BLaER1 treated with 17β-estradiol and CSF1 and Interleukin-3, amounts not matched to agents 10 nM and 100 nM (cell line): ENCODE data around the gene CALML6.
A peak's percentile ranks its signal among the peaks of the same experiment; 100 is the strongest.

Source experiments
- H3K27ac ChIP-seq, 11 experiments: shearing (Covaris generic); formaldehyde crosslinking; 2 replicates each; pipeline ENCODE4 v1.8.1; 2022
- H3K27me3 ChIP-seq, 11 experiments: shearing (Covaris generic); formaldehyde crosslinking; 2 replicates each; pipeline ENCODE4 v1.8.1; 2022
- H3K36me3 ChIP-seq, 11 experiments: shearing (Covaris generic); formaldehyde crosslinking; 2 replicates each; pipeline ENCODE4 v1.8.1; 2022
- H3K4me1 ChIP-seq, 10 experiments: shearing (Covaris generic); formaldehyde crosslinking; 2 replicates each; pipeline ENCODE4 v1.8.1; 2022
- H3K4me2 ChIP-seq, 11 experiments: shearing (Covaris generic); formaldehyde crosslinking; 2 replicates each; pipeline ENCODE4 v1.8.1; 2022
- H3K4me3 ChIP-seq, 10 experiments: shearing (Covaris generic); formaldehyde crosslinking; 2 replicates each; pipeline ENCODE4 v1.8.1; 2022
- H3K9ac ChIP-seq, 11 experiments: shearing (Covaris generic); formaldehyde crosslinking; 2 replicates each; pipeline ENCODE4 v1.8.1; 2022
- H3K9me3 ChIP-seq, 11 experiments: shearing (Covaris generic); formaldehyde crosslinking; replicated peaks in 1 of 11; 2 replicates each; pipeline ENCODE4 v1.8.1; 2022
- H4K20me1 ChIP-seq, 11 experiments: shearing (Covaris generic); formaldehyde crosslinking; 2 replicates each; pipeline ENCODE4 v1.8.1; 2022
- Cebpa-rat ChIP-seq, 11 experiments: shearing (Covaris generic); IDR thresholded peaks; 2 replicates each; pipeline ENCODE4 v1.8.1; 2022

Gene CALML6

GRCh38 chr1:1956586-1957532, 41.8 kb downstream of the CALML6 start:
- no peak overlapping the region for H3K4me3 ChIP-seq
- peak overlapping the region in 5 of 11 experiments; percentile 24 to 35 (median 29); a peak in 6 of 22 replicates for H3K4me2 ChIP-seq
- no peaks in the 10 kb centered on the region; a peak in 1 of 22 replicates for H4K20me1 ChIP-seq
- H3K4me1 ChIP-seq: peaks cover 20 to 57% (median 40%) of the 10 kb centered on the region in 10 experiments
- no peaks in the 10 kb centered on the region for H3K36me3 ChIP-seq
- peaks cover 0 to 2% (median 1%) of the 10 kb centered on the region in 11 experiments; a peak in 13 of 22 replicates for H3K9me3 ChIP-seq
- TF ChIP-seq Cebpa-rat (IDR thresholded peaks at IDR 0.05): no peak
- no peak overlapping the region; a peak in 1 of 22 replicates for H3K9ac ChIP-seq
- H3K27ac ChIP-seq: no peak overlapping the region
- 0 out of 22 replicates have a peak, but pooled peaks cover 0 to 3% (median 0%) of the 10 kb centered on the region in 11 experiments for H3K27me3 ChIP-seq

GRCh38 chr1:1957533-1957961, 42.5 kb downstream of the CALML6 start:
- Histone ChIP-seq H3K9ac (no peak overlapping the region; a peak in 1 of 22 replicates), H3K4me1 (peaks cover 20 to 60% (median 44%) of the 10 kb centered on the region in 10 experiments), H3K27ac (no peak overlapping the region), H3K4me2 (peak overlapping the region in 8 of 11 experiments; percentile 9 to 35 (median 28); a peak in 12 of 22 replicates), H3K27me3 (0 out of 22 replicates have a peak, but pooled peaks cover 0 to 3% (median 0%) of the 10 kb centered on the region in 11 experiments), H3K36me3 (no peaks in the 10 kb centered on the region), H3K4me3 (no peak overlapping the region), H4K20me1 (no peaks in the 10 kb centered on the region; a peak in 1 of 22 replicates), H3K9me3 (no peaks in the 10 kb centered on the region)
- TF ChIP-seq Cebpa-rat (IDR thresholded peaks at IDR 0.05): no peak

GRCh38 chr1:1958071-1958541, 43.0 kb downstream of the CALML6 start:
- no peak overlapping the region for H3K27ac ChIP-seq

GRCh38 chr1:1959459-1959839, 44.4 kb downstream of the CALML6 start:
- Histone ChIP-seq H4K20me1 (no peaks in the 10 kb centered on the region; a peak in 1 of 22 replicates), H3K27me3 (0 out of 22 replicates have a peak, but pooled peaks cover 0 to 3% (median 0%) of the 10 kb centered on the region in 11 experiments), H3K27ac (no peak overlapping the region), H3K9me3 (no peaks in the 10 kb centered on the region), H3K36me3 (no peaks in the 10 kb centered on the region), H3K4me1 (peaks cover 20 to 62% (median 44%) of the 10 kb centered on the region in 10 experiments), H3K4me3 (no peak overlapping the region), H3K9ac (peak overlapping the region in 1 of 11 experiments; percentile 9; a peak in 1 of 22 replicates), H3K4me2 (peak overlapping the region; percentile 20 to 81 (median 67); a peak in 21 of 22 replicates)
- no peak for TF ChIP-seq Cebpa-rat (IDR thresholded peaks at IDR 0.05)

More at GRCh38 chr1:1958071-1958541, 43.0 kb downstream of the CALML6 start:
- no peak overlapping the region for H3K9ac ChIP-seq
- no peaks in the 10 kb centered on the region for H3K36me3 ChIP-seq
- H3K4me2 ChIP-seq: peak overlapping the region in 7 of 11 experiments; percentile 9 to 30 (median 28); a peak in 7 of 22 replicates
- H3K9me3 ChIP-seq: no peaks in the 10 kb centered on the region
- H4K20me1 ChIP-seq: no peaks in the 10 kb centered on the region; a peak in 1 of 22 replicates
- 0 out of 22 replicates have a peak, but pooled peaks cover 0 to 3% (median 0%) of the 10 kb centered on the region in 11 experiments for H3K27me3 ChIP-seq
- TF ChIP-seq Cebpa-rat (IDR thresholded peaks at IDR 0.05): no peak
- H3K4me3 ChIP-seq: no peak overlapping the region
- peaks cover 20 to 60% (median 44%) of the 10 kb centered on the region in 10 experiments for H3K4me1 ChIP-seq

GRCh38 chr1:1959840-1960479, 44.9 kb downstream of the CALML6 start:
- Histone ChIP-seq H3K9me3 (no peaks in the 10 kb centered on the region), H3K4me2 (peak overlapping the region; percentile 20 to 81 (median 67)), H3K4me1 (peaks cover 21 to 60% (median 45%) of the 10 kb centered on the region in 10 experiments), H3K36me3 (no peaks in the 10 kb centered on the region), H3K4me3 (no peak overlapping the region), H4K20me1 (no peaks in the 10 kb centered on the region; a peak in 1 of 22 replicates), H3K27ac (no peak overlapping the region), H3K9ac (peak overlapping the region in 4 of 11 experiments; percentile 3 to 20 (median 14); a peak in 4 of 22 replicates), H3K27me3 (peaks cover 0 to 7% (median 3%) of the 10 kb centered on the region in 11 experiments; a peak in 8 of 22 replicates)
- TF ChIP-seq Cebpa-rat (IDR thresholded peaks at IDR 0.05): no peak

- Histone ChIP-seq H3K27ac (no peak overlapping the region), H4K20me1 (peaks cover 0 to 4% (median 0%) of the 10 kb centered on the region in 11 experiments; a peak in 2 of 22 replicates), H3K9ac (peak overlapping the region in 4 of 11 experiments; percentile 3 to 20 (median 14); a peak in 3 of 22 replicates)
These were observed 45.6 kb downstream of the CALML6 start for GRCh38 chr1:1960480-1961196.

GRCh38 chr1:1962752-1963151, 47.7 kb downstream of the CALML6 start:
- no peak for TF ChIP-seq Cebpa-rat (IDR thresholded peaks at IDR 0.05)
- Histone ChIP-seq H3K27ac (no peak overlapping the region), H3K27me3 (peaks cover 8 to 21% (median 17%) of the 10 kb centered on the region in 11 experiments; a peak in 19 of 22 replicates), H3K36me3 (no peaks in the 10 kb centered on the region), H3K4me3 (no peak overlapping the region), H3K4me2 (peak overlapping the region in 2 of 11 experiments; percentile 7 to 81; a peak in 1 of 22 replicates), H3K4me1 (peaks cover 40 to 62% (median 56%) of the 10 kb centered on the region in 10 experiments), H3K9ac (no peak overlapping the region), H3K9me3 (no peaks in the 10 kb centered on the region), H4K20me1 (peaks cover 0 to 11% (median 0%) of the 10 kb centered on the region in 11 experiments; a peak in 1 of 22 replicates)

More at GRCh38 chr1:1960480-1961196, 45.6 kb downstream of the CALML6 start:
- Histone ChIP-seq H3K4me2 (peak overlapping the region; percentile 20 to 81 (median 67)), H3K4me1 (peaks cover 28 to 63% (median 49%) of the 10 kb centered on the region in 10 experiments), H3K36me3 (no peaks in the 10 kb centered on the region), H3K4me3 (no peak overlapping the region), H3K9me3 (no peaks in the 10 kb centered on the region), H3K27me3 (peaks cover 0 to 13% (median 9%) of the 10 kb centered on the region in 11 experiments; a peak in 17 of 22 replicates)
- TF ChIP-seq Cebpa-rat (IDR thresholded peaks at IDR 0.05): no peak

GRCh38 chr1:1963570-1963969, 48.5 kb downstream of the CALML6 start:
- H3K4me2 ChIP-seq: no peak overlapping the region
- H3K27me3 ChIP-seq: peaks cover 8 to 21% (median 17%) of the 10 kb centered on the region in 11 experiments; a peak in 19 of 22 replicates
- H3K9me3 ChIP-seq: no peaks in the 10 kb centered on the region
- no peak overlapping the region for H3K4me3 ChIP-seq
- H4K20me1 ChIP-seq: peaks cover 0 to 11% (median 0%) of the 10 kb centered on the region in 11 experiments; a peak in 1 of 22 replicates
- TF ChIP-seq Cebpa-rat (IDR thresholded peaks at IDR 0.05): no peak
- peaks cover 42 to 63% (median 50%) of the 10 kb centered on the region in 10 experiments for H3K4me1 ChIP-seq
- no peak overlapping the region for H3K27ac ChIP-seq
- H3K36me3 ChIP-seq: no peaks in the 10 kb centered on the region
- no peak overlapping the region for H3K9ac ChIP-seq
